ENCODE measurements around the gene LSP1. TPM values are rescaled to one million over a fixed set of nuclear protein-coding genes. Genes with fewer than 3 reads are reported as not detected.
"Not testable (repeated sequence)": the region's sequence is repeated elsewhere in the genome, so short reads cannot be mapped to it uniquely, and the experiment has no call there.

The LSP1 gene
- total RNA-seq, 1 donor: 79.4 TPM

GRCh38 chr11:1875093-1875850 lies 22.4 kb downstream of the LSP1 start:
- no peak for DNase-seq (ENCODE audit: low read depth in 2 of 3, low spot score in 2 of 3)

GRCh38 chr11:1875851-1876301 lies 23.0 kb downstream of the LSP1 start:
- not testable (repeated sequence) for DNase-seq (ENCODE audit: low read depth in 2 of 3, low spot score in 2 of 3)

- peak in 1 of 3 donors; percentile 21 for DNase-seq (ENCODE audit: low read depth in 2 of 3, low spot score in 2 of 3)
Measured at GRCh38 chr11:1876361-1877063, 23.6 kb downstream of the LSP1 start.

GRCh38 chr11:1877211-1878136 lies 24.6 kb downstream of the LSP1 start:
- DNase-seq (ENCODE audit: low read depth in 2 of 3, low spot score in 2 of 3): no peak

- no peak for DNase-seq (ENCODE audit: low read depth in 2 of 3, low spot score in 2 of 3)
Measured at GRCh38 chr11:1878137-1879031, 25.5 kb downstream of the LSP1 start.

GRCh38 chr11:1879342-1879940 lies 26.6 kb downstream of the LSP1 start:
- DNase-seq (ENCODE audit: low read depth in 2 of 3, low spot score in 2 of 3): no peak

GRCh38 chr11:1879941-1880720 lies 27.2 kb downstream of the LSP1 start:
- DNase-seq (ENCODE audit: low read depth in 2 of 3, low spot score in 2 of 3): no peak

GRCh38 chr11:1880746-1881441 lies 28.0 kb downstream of the LSP1 start:
- DNase-seq (ENCODE audit: low read depth in 2 of 3, low spot score in 2 of 3): no peak

- peak in 2 of 3 donors; percentile 30 to 54 for DNase-seq (ENCODE audit: low read depth in 2 of 3, low spot score in 2 of 3)
Measured at GRCh38 chr11:1881442-1882264, 28.8 kb downstream of the LSP1 start.

- DNase-seq (ENCODE audit: low read depth in 2 of 3, low spot score in 2 of 3): peak; percentile 78 to 84 (median 81)
Measured at GRCh38 chr11:1882265-1883238, 29.7 kb downstream of the LSP1 start.

GRCh38 chr11:1883346-1884302 lies 30.7 kb downstream of the LSP1 start:
- no peak for DNase-seq (ENCODE audit: low read depth in 2 of 3, low spot score in 2 of 3)

GRCh38 chr11:1884303-1884700 lies 31.4 kb downstream of the LSP1 start:
- no peak for DNase-seq (ENCODE audit: low read depth in 2 of 3, low spot score in 2 of 3)

- DNase-seq (ENCODE audit: low read depth in 2 of 3, low spot score in 2 of 3): not testable (repeated sequence)
Measured at GRCh38 chr11:1886551-1886950, 33.7 kb downstream of the LSP1 start.

- peak in 2 of 3 donors; percentile 17 to 45 for DNase-seq (ENCODE audit: low read depth in 2 of 3, low spot score in 2 of 3)
Measured at GRCh38 chr11:1887451-1888346, 34.8 kb downstream of the LSP1 start.
